Trophoblast cell (in vitro differentiated cells and primary cell): ENCODE measurements around the gene TTC28.

Experiments
- DNase-seq, 2 donors: peaks; one replicate each; pipeline ENCODE4 v3.0.0-alpha.2; 2016
- H2AFZ ChIP-seq: 2 replicates; pipeline ENCODE4 v1.6.1; 2013; ENCODE audit warnings: low read length, moderate library complexity, mild to moderate bottlenecking; ENCODE audit not compliant: insufficient read depth, poor library complexity
- H2AK5ac ChIP-seq: 2 replicates; pipeline ENCODE4 v1.6.1; 2013; ENCODE audit warnings: mild to moderate bottlenecking, low read length
- H2BK120ac ChIP-seq: 2 replicates; pipeline ENCODE4 v1.6.1; 2013; ENCODE audit warnings: low read length, mild to moderate bottlenecking, moderate library complexity; ENCODE audit not compliant: insufficient read depth, poor library complexity
- H2BK12ac ChIP-seq: 2 replicates; pipeline ENCODE4 v1.6.1; 2013; ENCODE audit warnings: mild to moderate bottlenecking, low read length, moderate library complexity
- H2BK5ac ChIP-seq: 2 replicates; pipeline ENCODE4 v1.6.1; 2013; ENCODE audit warnings: low read length, low read depth, moderate library complexity, mild to moderate bottlenecking; ENCODE audit not compliant: poor library complexity
- H3K14ac ChIP-seq: 2 replicates; pipeline ENCODE4 v1.6.1; 2013; ENCODE audit warnings: mild to moderate bottlenecking, low read length
- H3K18ac ChIP-seq: 2 replicates; pipeline ENCODE4 v1.6.1; 2013; ENCODE audit warnings: mild to moderate bottlenecking, low read length
- H3K23ac ChIP-seq: 2 replicates; pipeline ENCODE4 v1.6.1; 2013; ENCODE audit warnings: low read length
- H3K27ac ChIP-seq: 2 replicates; pipeline ENCODE4 v1.5.1; 2013; ENCODE audit warnings: low read depth, mild to moderate bottlenecking, inconsistent platforms, low read length, moderate library complexity
- H3K27me3 ChIP-seq: 2 replicates; pipeline ENCODE4 v1.6.1; 2013; ENCODE audit warnings: inconsistent platforms, mild to moderate bottlenecking, low read length, moderate library complexity; ENCODE audit not compliant: insufficient read depth
- H3K36me3 ChIP-seq, 2 experiments: 1 replicate in 1 of 2; 2 replicates in 1 of 2; pipeline ENCODE4 v1.6.1; 2013; ENCODE audit warnings: low read length in 2 of 2, mild to moderate bottlenecking in 2 of 2, moderate library complexity in 1 of 2; ENCODE audit not compliant: insufficient read depth in 2 of 2, control insufficient read depth in 1 of 2
- H3K4ac ChIP-seq: 2 replicates; pipeline ENCODE4 v1.6.1; 2013; ENCODE audit warnings: low read depth, mild to moderate bottlenecking, low read length, moderate library complexity
- H3K4me1 ChIP-seq, 2 experiments: 1 replicate in 1 of 2; 2 replicates in 1 of 2; pipeline ENCODE4 v1.6.1; 2013; ENCODE audit warnings: low read length in 2 of 2, mild to moderate bottlenecking in 2 of 2, moderate library complexity in 1 of 2; ENCODE audit not compliant: insufficient read depth in 2 of 2, control insufficient read depth in 1 of 2
- H3K4me2 ChIP-seq: 2 replicates; pipeline ENCODE4 v1.6.1; 2013; ENCODE audit warnings: inconsistent platforms, mild to moderate bottlenecking, low read length, moderate library complexity
- H3K4me3 ChIP-seq: 2 replicates; pipeline ENCODE4 v1.5.1; 2013; ENCODE audit warnings: mild to moderate bottlenecking, low read depth, low read length, inconsistent platforms
- H3K79me1 ChIP-seq: one replicate; pipeline ENCODE4 v1.6.1; 2013; ENCODE audit warnings: low read length
- H3K79me2 ChIP-seq: 2 replicates; pipeline ENCODE4 v1.6.1; 2013; ENCODE audit warnings: low read length, mild to moderate bottlenecking; ENCODE audit not compliant: control insufficient read depth, insufficient read depth, poor library complexity
- H3K9ac ChIP-seq: 2 replicates; pipeline ENCODE4 v1.6.1; 2013; ENCODE audit warnings: mild to moderate bottlenecking, low read length
- H3K9me3 ChIP-seq: 2 replicates; pipeline ENCODE4 v1.6.1; 2013; ENCODE audit warnings: low read depth, mild to moderate bottlenecking, control low read depth, inconsistent platforms, low read length; ENCODE audit not compliant: insufficient read depth
- H4K12ac ChIP-seq: 2 replicates; pipeline ENCODE4 v1.6.1; 2013; ENCODE audit warnings: low read depth, mild to moderate bottlenecking, low read length, moderate library complexity
- H4K8ac ChIP-seq: 2 replicates; pipeline ENCODE4 v1.6.1; 2013; ENCODE audit warnings: low read depth, mild to moderate bottlenecking, low read length, moderate library complexity
- H4K91ac ChIP-seq: one replicate; pipeline ENCODE4 v1.6.1; 2013; ENCODE audit warnings: low read depth, mild to moderate bottlenecking, low read length, moderate library complexity
- WGBS: extraction: QIAGEN DNeasy Blood & Tissue Kit; methylation state at CpG from one replicate; pipeline ENCODE4 v1.1.7; 2013; ENCODE audit warnings: missing lambda C conversion rate; ENCODE audit not compliant: insufficient read length, insufficient coverage; ENCODE audit errors: extremely low coverage; 5-methylcytosine and 5-hydroxymethylcytosine counted together

TTC28 gene

GRCh38 chr22:28021998-28022660, 657.5 kb downstream of the TTC28 start:
- Histone ChIP-seq H4K91ac (no peak overlapping the region), H3K27me3 (no peaks in the 10 kb centered on the region), H2BK5ac (no peak overlapping the region), H2BK12ac (no peak overlapping the region), H3K4me2 (no peak overlapping the region), H3K79me1 (no peaks in the 10 kb centered on the region), H3K18ac (no peak overlapping the region), H3K9ac (no peak overlapping the region), H4K12ac (no peak overlapping the region), H2BK120ac (no peak overlapping the region), H3K4me3 (peak overlapping the region; percentile 14), H3K4me1 (peaks cover 0 to 4% of the 10 kb centered on the region in 2 experiments), H4K8ac (no peak overlapping the region), H3K36me3 (no peaks in the 10 kb centered on the region), H2AK5ac (no peak overlapping the region), H3K4ac (no peak overlapping the region), H3K9me3 (peaks cover 4% of the 10 kb centered on the region), H3K23ac (no peak overlapping the region), H3K79me2 (no peaks in the 10 kb centered on the region), H3K27ac (no peak overlapping the region), H2AFZ (no peak overlapping the region), H3K14ac (no peak overlapping the region)
- WGBS = no CpG with 5 or more reads among the region's 7 CpGs
- no peak for DNase-seq

DNA sequence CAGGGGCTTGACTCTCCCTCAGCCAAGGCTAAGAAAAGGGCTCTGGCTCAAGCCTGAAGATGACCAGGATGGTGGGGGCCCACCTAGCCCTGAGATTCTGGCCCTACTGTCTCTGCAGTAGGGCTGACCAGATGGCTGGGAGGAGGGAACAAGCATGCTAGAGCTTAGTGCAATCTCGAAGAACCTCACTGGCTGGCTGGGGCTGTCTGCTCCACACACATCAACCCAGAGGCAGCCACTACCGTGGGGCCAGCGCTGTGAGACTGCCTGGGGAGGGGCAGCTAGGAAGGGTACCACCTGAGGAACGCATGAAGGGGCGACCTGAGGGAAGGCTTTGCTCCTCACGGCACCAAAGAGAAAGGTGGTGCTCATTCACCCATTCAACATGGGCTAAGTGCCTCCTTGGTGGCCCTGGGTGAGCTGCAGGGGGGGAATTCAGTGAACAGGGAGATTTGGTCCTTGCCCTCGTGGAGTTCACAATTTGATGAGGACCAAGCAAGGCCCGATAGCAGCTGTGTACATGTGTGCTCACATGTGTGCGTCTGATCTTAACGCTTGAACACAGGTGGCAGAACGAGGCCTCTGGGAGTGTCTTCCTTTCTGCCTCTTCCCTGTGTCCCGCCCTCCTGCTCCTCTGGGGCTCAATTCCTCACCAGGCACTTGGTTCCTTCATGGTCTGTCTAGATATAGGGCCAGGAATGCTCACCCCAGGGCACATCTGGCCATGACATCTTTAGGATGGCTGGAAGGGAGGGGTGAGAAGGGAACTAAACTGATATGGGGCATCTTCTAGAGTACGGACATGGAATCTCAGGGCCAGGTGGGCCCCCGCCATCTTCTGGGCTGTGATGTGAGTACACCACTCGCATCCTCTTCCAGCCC, 658.3 kb downstream of the TTC28 start:
- H3K27me3 ChIP-seq = no peaks in the 10 kb centered on the region
- H3K4ac ChIP-seq = no peak overlapping the region
- no peak overlapping the region for H4K91ac ChIP-seq
- no peak overlapping the region for H2AFZ ChIP-seq
- H3K9ac ChIP-seq = no peak overlapping the region
- no peak overlapping the region for H3K27ac ChIP-seq
- peak overlapping the region; percentile 14 for H3K4me3 ChIP-seq
- H3K23ac ChIP-seq = no peak overlapping the region
- DNase-seq = no peak
- H3K36me3 ChIP-seq = no peaks in the 10 kb centered on the region
- H3K4me1 ChIP-seq = peaks cover 0 to 4% of the 10 kb centered on the region in 2 experiments
- H2BK5ac ChIP-seq = no peak overlapping the region
- no peaks in the 10 kb centered on the region for H3K79me1 ChIP-seq
- no peak overlapping the region for H3K14ac ChIP-seq
- H2AK5ac ChIP-seq = no peak overlapping the region
- no peak overlapping the region for H4K8ac ChIP-seq
- no peak overlapping the region for H3K18ac ChIP-seq
- H3K79me2 ChIP-seq = no peaks in the 10 kb centered on the region
- WGBS = no CpG with 5 or more reads among the region's 15 CpGs
- H3K9me3 ChIP-seq = peaks cover 4% of the 10 kb centered on the region
- H2BK120ac ChIP-seq = no peak overlapping the region
- H4K12ac ChIP-seq = no peak overlapping the region
- H2BK12ac ChIP-seq = no peak overlapping the region
- no peak overlapping the region for H3K4me2 ChIP-seq

GRCh38 chr22:28019881-28020861, 659.5 kb downstream of the TTC28 start:
- Histone ChIP-seq H3K4me2 (no peak overlapping the region), H3K36me3 (no peaks in the 10 kb centered on the region), H4K8ac (no peak overlapping the region), H3K79me1 (no peaks in the 10 kb centered on the region), H2BK5ac (no peak overlapping the region), H4K91ac (no peak overlapping the region), H3K14ac (no peak overlapping the region), H4K12ac (no peak overlapping the region), H2AK5ac (no peak overlapping the region), H3K23ac (no peak overlapping the region), H2BK120ac (no peak overlapping the region), H3K4ac (no peak overlapping the region), H3K9ac (no peak overlapping the region), H3K4me1 (peaks cover 0 to 4% of the 10 kb centered on the region in 2 experiments), H2AFZ (no peak overlapping the region), H2BK12ac (no peak overlapping the region), H3K9me3 (no peaks in the 10 kb centered on the region), H3K4me3 (no peak overlapping the region), H3K27me3 (no peaks in the 10 kb centered on the region), H3K18ac (no peak overlapping the region), H3K79me2 (no peaks in the 10 kb centered on the region), H3K27ac (no peak overlapping the region)
- WGBS = no CpG with 5 or more reads among the region's 20 CpGs
- DNase-seq = peak; percentile 51 to 65

- Histone ChIP-seq H4K8ac (no peak overlapping the region), H2AFZ (no peak overlapping the region), H3K18ac (no peak overlapping the region), H3K4ac (no peak overlapping the region), H2BK5ac (no peak overlapping the region), H4K12ac (no peak overlapping the region), H3K14ac (no peak overlapping the region), H3K4me1 (peaks cover 0 to 4% of the 10 kb centered on the region in 2 experiments), H2BK12ac (no peak overlapping the region), H3K23ac (no peak overlapping the region), H3K4me3 (no peak overlapping the region), H3K27me3 (no peaks in the 10 kb centered on the region), H3K79me2 (no peaks in the 10 kb centered on the region), H4K91ac (no peak overlapping the region), H2BK120ac (no peak overlapping the region), H2AK5ac (no peak overlapping the region), H3K4me2 (no peak overlapping the region), H3K9me3 (no peaks in the 10 kb centered on the region), H3K36me3 (no peaks in the 10 kb centered on the region), H3K27ac (no peak overlapping the region), H3K9ac (no peak overlapping the region), H3K79me1 (no peaks in the 10 kb centered on the region)
- no peak for DNase-seq
- no CpG with 5 or more reads among the region's 8 CpGs for WGBS
Observed at GRCh38 chr22:28019360-28019759, 660.3 kb downstream of the TTC28 start.
